Measurements from ENCODE around the gene BTBD2. TPM values are rescaled to one million over a fixed set of nuclear protein-coding genes. Genes with fewer than 3 reads are reported as not detected.

Gene BTBD2
- total RNA-seq = 31.4 and 42.0 TPM in 2 replicates

GRCh38 chr19:2015608-2015950, at the start of gene BTBD2:
Gene BTBD2, minus strand, starts transcription at chr19:2015714. Its CDS starts 11 bp downstream, at chr19:2015703.

GRCh38 chr19:2050991-2051772, 35.7 kb upstream of the BTBD2 start, which contains the start of gene MKNK2:
Gene MKNK2, minus strand, starts transcription at chr19:2051244. Its CDS starts 393 bp downstream, at chr19:2050851.

DNA sequence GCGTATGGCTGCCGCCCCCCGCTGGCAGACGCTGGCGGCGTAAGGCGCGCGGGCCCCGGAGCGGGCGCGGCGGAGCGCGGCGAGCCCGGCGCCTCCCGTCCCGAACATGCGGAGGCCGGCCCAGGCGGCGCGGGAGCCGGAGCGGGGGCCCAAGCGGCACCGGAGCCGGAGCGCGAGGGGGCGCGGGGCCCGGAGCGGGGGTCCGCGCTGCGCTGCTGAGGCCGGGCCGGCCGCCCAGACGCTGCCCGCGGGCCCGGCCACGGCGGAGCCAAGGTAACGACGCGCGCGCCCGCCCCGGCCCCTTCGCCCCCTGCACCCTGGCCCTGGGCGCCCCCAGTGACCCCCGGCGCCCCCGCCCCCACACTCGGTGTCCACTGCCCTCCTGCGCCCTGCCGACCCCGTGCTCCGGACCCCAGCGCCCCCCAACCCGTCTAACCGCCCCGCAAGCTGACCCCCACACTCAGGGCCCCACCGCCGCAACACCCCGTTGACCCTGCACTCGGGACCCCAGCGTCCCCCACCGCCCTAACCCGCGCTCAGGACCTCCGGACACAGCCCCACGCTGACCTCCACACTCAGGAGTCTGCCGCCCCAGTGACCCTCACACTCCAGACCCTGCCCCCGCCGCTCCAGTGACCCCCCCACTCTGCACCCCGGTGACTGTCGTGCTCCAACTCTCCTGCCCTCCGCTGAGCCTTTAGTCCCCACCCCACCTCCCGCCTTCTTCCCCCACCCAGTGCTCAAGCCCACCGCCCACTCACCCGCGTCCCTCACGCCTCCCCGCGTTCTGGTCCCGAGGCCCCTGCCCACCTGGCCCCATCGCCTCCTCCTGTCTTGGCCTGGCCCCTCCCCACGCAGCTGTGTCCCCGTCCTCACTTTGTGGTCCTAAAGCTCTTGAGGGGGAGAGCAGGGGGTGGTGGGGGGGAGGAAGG, 74.1 kb downstream of the BTBD2 start, which contains the start of gene CSNK1G2:
Gene CSNK1G2 (plus strand): TSS at position 27 of the 932 bp plus-strand sequence. CDS start 28,601 bp downstream, outside the sequence.

Other genes starting within 250 kb of the BTBD2 start
- 1.6 and 2.7 TPM in 2 replicates for gene ATP8B3, start 203.4 kb downstream of the BTBD2 start, total RNA-seq
- 4.6 and 6.7 TPM in 2 replicates for gene REXO1, start 167.2 kb downstream of the BTBD2 start, total RNA-seq
- 3.2 and 3.5 TPM in 2 replicates for gene KLF16, start 152.1 kb downstream of the BTBD2 start, total RNA-seq
- gene ABHD17A, start 130.2 kb downstream of the BTBD2 start, total RNA-seq = 83.9 and 92.3 TPM in 2 replicates
- gene ADAT3, start 110.3 kb downstream of the BTBD2 start, total RNA-seq = 1.5 and 1.7 TPM in 2 replicates
- gene SCAMP4, start 110.3 kb downstream of the BTBD2 start, total RNA-seq = 22.3 and 25.5 TPM in 2 replicates
- 51.7 and 55.2 TPM in 2 replicates for gene CSNK1G2, start 74.5 kb downstream of the BTBD2 start, total RNA-seq
- gene MKNK2, start 35.5 kb upstream of the BTBD2 start, total RNA-seq = 39.2 and 41.1 TPM in 2 replicates
- gene MOB3A, start 80.6 kb upstream of the BTBD2 start, total RNA-seq = 14.5 and 16.8 TPM in 2 replicates
- 1.4 and 1.6 TPM in 2 replicates for gene IZUMO4, start 81.2 kb upstream of the BTBD2 start, total RNA-seq
- gene AP3D1, start 135.9 kb upstream of the BTBD2 start, total RNA-seq = 102 and 105 TPM in 2 replicates
- 7.0 and 7.8 TPM in 2 replicates for gene DOT1L, start 148.2 kb upstream of the BTBD2 start, total RNA-seq
- 44.6 and 51.4 TPM in 2 replicates for gene PLEKHJ1, start 220.6 kb upstream of the BTBD2 start, total RNA-seq
- 24.7 and 40.2 TPM in 2 replicates for gene SF3A2, start 221.1 kb upstream of the BTBD2 start, total RNA-seq
- 0.92 and 0.93 TPM in 2 replicates for gene AMH, start 233.6 kb upstream of the BTBD2 start, total RNA-seq
- not detected in 2 replicates for gene JSRP1, start 240.7 kb upstream of the BTBD2 start, total RNA-seq